Raji (cell line): Measurements from ENCODE around the gene SPSB1.

Experiments
- POLR2A ChIP-seq: IDR thresholded peaks from 2 replicates; pipeline ENCODE4 v1.6.1; 2011; ENCODE audit warnings: low read depth, low read length, control low read depth; ENCODE audit not compliant: insufficient read depth

The SPSB1 gene

GRCh38 chr1:9363061-9363471, 70.4 kb downstream of the SPSB1 start:
- TF ChIP-seq POLR2A, result no peak

GRCh38 chr1:9366298-9366697, 73.6 kb downstream of the SPSB1 start:
- TF ChIP-seq POLR2A, result no peak

GRCh38 chr1:9366943-9367780, 74.5 kb downstream of the SPSB1 start:
- TF ChIP-seq POLR2A, result no peak

GRCh38 chr1:9367806-9368205, 75.1 kb downstream of the SPSB1 start:
- TF ChIP-seq POLR2A, result no peak

GRCh38 chr1:9368356-9368755, 75.7 kb downstream of the SPSB1 start:
- no peak for TF ChIP-seq POLR2A

GRCh38 chr1:9369964-9370788, 77.5 kb downstream of the SPSB1 start:
- TF ChIP-seq POLR2A, result no peak

- TF ChIP-seq POLR2A, result no peak
Measured at GRCh38 chr1:9371391-9371935, 78.8 kb downstream of the SPSB1 start.

- TF ChIP-seq POLR2A, result no peak
Measured at GRCh38 chr1:9371951-9372350, 79.3 kb downstream of the SPSB1 start.

GRCh38 chr1:9373619-9374018, 80.9 kb downstream of the SPSB1 start:
- no peak for TF ChIP-seq POLR2A

GRCh38 chr1:9374748-9375341, 82.2 kb downstream of the SPSB1 start:
- no peak for TF ChIP-seq POLR2A

GRCh38 chr1:9375912-9376311, 83.2 kb downstream of the SPSB1 start:
- no peak for TF ChIP-seq POLR2A

GRCh38 chr1:9376430-9376829, 83.7 kb downstream of the SPSB1 start:
- TF ChIP-seq POLR2A, result no peak

GRCh38 chr1:9376886-9377333, 84.2 kb downstream of the SPSB1 start:
- TF ChIP-seq POLR2A, result no peak

GRCh38 chr1:9378801-9379200, 86.1 kb downstream of the SPSB1 start:
- no peak for TF ChIP-seq POLR2A

GRCh38 chr1:9380711-9381110, 88.0 kb downstream of the SPSB1 start:
- no peak for TF ChIP-seq POLR2A
